ENCODE data around the gene NCR3LG1.
"Not testable (repeated sequence)": the region's sequence is repeated elsewhere in the genome, so short reads cannot be mapped to it uniquely, and the experiment has no call there.

The NCR3LG1 gene

DNA sequence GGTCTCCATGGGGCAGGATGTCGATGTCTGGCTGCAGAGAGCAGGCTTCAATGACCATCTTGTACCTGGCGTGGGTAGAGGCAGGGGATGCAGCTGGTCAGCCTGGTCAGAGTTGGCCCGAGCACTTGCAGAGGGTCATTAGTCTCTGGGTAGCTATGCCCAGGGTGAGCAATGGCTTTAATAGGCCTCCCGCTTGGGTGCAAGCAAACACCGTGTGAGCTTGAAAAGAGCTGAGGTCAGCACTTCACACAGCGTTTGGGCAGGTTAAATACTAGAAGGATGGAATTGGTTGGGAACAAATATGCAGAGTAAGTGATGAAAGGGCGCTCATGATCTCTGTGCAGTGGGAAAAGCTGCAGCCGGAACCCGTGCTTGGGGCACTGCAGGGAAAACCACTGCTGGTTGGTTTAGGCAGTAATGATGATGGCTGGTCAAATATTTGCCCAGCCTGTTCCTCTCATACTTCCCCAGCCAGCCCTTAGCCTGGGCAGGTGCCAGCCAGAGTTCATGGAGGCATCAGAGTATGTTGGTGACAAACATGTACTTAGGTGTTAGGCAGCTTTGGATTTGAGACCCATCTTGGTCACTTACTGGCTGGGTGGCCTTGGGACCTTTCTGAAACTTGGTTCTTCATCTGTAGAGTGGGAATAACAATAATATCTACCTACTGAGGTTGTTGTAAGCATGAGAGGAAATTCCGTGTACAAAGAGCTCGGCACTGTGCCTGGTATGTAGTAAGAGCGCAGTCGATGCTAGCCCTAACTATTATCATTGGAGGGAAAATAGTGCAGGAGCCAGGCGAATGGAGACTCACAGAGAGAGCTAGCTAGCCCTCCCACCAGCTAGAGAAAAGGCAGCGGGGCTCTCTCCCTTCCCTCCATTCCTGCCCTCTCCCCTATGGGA lies 62.1 kb downstream of the NCR3LG1 start:
- no peak for DNase-seq

DNA sequence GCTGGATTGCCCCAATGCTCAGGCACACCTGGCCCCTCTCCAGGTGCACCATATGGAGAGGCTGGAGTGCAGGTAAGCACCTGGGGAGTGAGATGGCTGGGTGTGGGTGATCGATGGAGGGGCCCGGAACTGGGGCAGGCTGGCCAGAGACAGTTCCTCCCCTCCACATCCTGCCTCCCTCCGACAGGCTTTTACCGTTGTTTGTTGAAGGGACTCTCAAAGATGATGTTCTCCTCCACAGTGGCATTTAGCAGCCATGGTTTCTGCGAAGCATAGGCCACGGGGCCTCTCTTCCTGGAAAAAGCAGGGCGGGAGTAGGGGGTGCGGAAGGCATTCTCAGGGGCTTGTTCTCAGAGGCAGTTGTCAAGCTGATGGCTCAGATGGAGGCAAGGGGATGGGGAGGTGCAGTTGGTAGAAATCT lies 62.7 kb downstream of the NCR3LG1 start:
- no peak for DNase-seq

DNA sequence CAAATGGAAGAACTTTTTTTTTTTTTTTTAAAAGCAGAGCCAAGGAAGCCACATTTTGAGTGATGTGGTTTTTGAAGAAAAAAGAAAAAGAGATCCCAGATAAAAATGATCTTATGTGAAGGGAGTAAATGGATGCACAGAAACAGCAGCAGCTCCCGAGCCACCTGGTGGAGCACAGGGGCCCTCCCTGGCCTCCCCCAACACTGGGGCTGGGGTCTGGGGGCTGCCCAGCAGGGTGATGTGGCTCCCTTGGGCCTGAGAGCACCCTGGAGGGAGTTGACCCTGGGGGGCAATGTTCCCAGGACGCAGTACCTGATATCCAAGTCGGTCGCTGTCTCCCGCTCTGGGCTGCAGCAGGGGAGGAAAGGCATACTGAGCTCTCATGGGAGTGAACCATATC lies 63.4 kb downstream of the NCR3LG1 start:
- no peak for DNase-seq

DNA sequence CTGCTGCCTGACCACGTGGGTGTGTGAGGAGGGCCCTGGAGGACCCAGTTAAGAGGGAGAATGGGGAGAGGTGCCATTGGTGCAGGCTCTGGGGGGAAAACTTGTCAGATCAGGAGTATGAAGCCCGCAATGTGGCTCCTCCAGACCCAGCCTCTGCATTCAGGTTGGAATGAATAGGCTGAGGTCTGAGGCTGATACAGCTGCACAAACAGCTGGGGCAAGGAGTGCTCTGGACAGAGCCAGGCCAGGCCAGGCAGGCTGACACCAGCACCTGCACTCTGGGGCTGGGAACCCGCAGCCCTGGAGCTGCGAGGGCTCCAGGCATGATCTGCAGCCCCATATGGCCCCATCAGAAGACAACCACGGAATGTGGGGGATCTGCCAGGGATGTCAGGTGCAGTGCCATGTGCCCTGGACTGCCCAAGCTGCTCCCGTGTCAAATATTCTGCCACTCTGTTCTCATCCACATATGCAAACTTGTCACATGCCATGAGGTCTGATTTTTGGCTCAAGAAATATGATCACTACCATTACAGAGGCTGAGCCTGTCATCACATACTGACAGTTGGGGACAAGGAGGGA lies 64.0 kb downstream of the NCR3LG1 start:
- no peak for DNase-seq

DNA sequence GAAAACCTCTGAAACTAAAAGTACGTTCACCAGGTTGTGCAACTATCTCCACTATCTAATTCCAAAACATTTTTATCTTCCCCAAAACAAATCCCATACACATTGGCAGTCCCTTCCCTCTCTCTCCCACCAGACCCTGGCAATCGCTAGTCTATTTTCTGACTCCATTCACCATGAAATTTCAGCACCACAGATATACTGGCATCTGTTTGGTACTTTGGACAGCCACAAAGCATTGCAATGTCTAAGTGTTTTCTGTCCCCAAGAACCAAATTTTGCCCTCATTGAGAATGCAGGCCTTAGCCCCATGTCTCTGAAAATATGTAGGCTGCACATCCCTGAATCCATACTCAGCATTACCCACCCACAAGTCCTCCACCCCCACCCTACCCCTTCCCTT lies 64.9 kb downstream of the NCR3LG1 start:
- DNase-seq, result no peak

DNA sequence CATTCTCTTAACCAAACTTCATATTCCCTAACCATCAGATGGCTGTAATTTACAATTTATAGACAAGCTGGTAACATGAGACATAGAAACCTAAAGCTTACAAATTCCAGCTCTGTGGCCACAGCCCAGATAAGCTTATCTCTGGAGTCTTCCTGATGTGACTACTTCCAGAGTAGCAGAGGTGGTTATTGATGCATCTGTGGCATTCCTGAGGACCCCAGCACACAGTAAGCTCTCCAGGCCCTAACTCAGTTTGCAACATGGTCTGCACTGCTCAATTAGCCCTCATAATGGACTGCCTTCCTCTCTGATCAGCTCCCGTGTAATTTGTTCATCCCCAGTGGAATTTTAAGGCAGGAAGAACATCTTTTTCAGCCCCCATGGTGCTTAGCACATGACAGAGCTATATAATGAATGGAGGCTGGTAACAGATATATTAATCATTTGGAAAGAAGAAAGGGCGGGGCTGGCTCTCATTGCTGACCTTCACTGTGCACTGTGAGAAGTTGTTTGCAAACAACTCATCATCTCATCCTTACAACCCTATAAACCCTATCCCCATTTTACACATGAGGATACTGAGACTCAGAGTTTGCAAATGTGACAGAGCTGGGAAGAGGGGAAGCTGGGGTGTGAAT lies 67.0 kb downstream of the NCR3LG1 start:
- DNase-seq, result no peak

DNA sequence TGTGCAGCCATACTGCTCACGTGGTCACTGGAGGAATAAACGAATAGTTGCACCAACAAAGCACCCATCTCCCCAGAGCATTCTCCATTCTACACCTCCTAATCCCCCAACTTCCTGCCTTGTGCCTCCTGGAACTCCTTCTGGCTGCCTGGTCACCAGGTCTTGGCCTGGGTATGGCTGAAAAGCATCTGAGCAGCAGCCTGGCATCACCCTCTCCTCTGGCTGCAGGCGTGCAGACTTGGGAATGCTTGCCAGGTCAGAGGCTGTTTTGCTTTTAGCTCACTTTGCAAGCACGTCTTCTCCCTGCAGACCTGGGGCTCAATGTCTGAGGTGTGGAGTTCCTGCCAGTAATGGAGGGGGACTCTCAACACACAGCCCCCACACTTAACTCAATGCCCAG lies 70.2 kb downstream of the NCR3LG1 start:
- no peak for DNase-seq

DNA sequence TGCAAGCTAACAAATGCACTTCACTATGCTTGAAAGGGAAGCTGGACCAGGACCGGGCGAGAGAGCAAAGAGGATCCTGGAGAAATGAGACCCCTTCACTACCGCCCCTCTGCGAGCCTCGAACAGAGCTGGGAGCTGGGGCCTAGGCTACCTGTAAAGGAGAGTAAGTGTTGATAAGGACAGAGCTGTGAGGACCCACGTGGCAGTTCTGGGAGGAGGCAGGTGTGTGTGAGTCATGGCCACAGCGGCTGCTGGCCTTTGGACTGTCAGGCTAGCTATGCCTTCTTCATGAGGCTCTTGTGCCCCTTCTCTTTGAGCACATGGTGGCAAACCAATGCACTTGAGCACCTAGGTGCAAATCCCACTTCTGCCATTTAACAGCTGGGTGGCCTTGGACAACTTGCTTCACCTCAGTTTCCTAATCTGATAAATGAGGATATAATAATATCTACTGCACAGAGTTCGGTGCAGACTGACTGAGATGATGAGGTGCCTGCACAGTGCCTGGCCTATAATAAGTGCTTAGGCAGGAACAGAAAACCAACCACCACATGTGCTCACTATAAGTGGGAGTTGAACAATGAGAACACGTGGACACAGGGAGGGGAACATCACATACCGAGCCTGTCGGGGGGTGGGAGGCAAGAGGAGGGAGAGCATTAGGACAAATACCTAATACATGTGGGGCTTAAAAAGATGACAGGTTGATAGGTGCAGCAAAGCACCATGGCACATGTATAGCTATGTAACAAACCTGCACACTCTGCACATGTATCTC lies 72.1 kb downstream of the NCR3LG1 start:
- DNase-seq, result no peak

DNA sequence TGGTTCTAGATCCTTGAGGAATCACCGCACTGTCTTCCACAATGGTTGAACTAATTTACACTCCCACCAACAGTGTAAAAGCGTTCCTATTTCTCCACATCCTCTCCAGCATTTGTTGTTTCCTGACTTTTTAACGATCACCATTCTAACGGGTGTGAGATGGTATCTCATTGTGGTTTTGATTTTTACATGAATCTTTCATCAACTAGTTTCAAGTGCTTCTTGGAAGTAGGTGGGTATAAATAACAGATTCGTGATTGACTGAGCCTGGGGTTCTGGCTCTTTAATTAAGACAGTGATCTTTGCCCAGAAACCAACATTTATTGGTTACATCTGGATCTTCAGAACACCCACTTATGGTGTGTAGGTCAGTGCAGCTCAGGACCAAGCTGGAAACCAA lies 74.6 kb downstream of the NCR3LG1 start:
- DNase-seq, result not testable (repeated sequence)
